Activated CD8-positive, alpha-beta T cell treated with anti-CD3 and anti-CD28 coated beads for 36 hours (primary cell): ENCODE results near the gene PSME3IP1. TPM values are rescaled to one million over a fixed set of nuclear protein-coding genes. Genes with fewer than 3 reads are reported as not detected.
"Not testable (repeated sequence)": the region's sequence is repeated elsewhere in the genome, so short reads cannot be mapped to it uniquely, and the experiment has no call there.

ENCODE experiments used
- ATAC-seq: fragments of 200-7000 bp; cut with Tn5 transposase; one replicate; pipeline ENCODE4 v1.10.0; 2021; ENCODE audit warnings: mild to moderate bottlenecking, moderate library complexity
- CTCF ChIA-PET: fragments of 350-600 bp; sonication (Branson Sonifier 250); formaldehyde crosslinking; loops from one replicate; lab custom pipeline; 2021; ENCODE audit warnings: antibody characterized with exemption; lab: Charles Lee
- POLR2A ChIA-PET: fragments of 350-600 bp; sonication (Branson Sonifier 250); formaldehyde crosslinking; loops from one replicate; lab custom pipeline; 2021; ENCODE audit warnings: antibody characterized with exemption; lab: Charles Lee
- DNase-seq: peaks from one replicate; pipeline ENCODE4 v3.0.0-alpha.2; 2020
- H3K27ac Mint-ChIP-seq: one replicate; pipeline ENCODE4 v1.8.0; 2021; ENCODE audit warnings: mild to moderate bottlenecking, mixed read lengths
- H3K27me3 Mint-ChIP-seq: one replicate; pipeline ENCODE4 v1.8.0; 2021; ENCODE audit warnings: mixed read lengths
- H3K36me3 Mint-ChIP-seq: one replicate; pipeline ENCODE4 v1.8.0; 2021; ENCODE audit warnings: low read depth, mixed read lengths
- H3K4me1 Mint-ChIP-seq: one replicate; pipeline ENCODE4 v1.8.0; 2021; ENCODE audit warnings: low read depth, mixed read lengths
- H3K4me3 Mint-ChIP-seq: one replicate; pipeline ENCODE4 v1.8.0; 2021; ENCODE audit warnings: mild to moderate bottlenecking, moderate library complexity, mixed read lengths
- H3K9me3 Mint-ChIP-seq: one replicate; pipeline ENCODE4 v1.8.0; 2021; ENCODE audit warnings: mixed read lengths
- CTCF ChIP-seq: fragments of 200-600 bp; IDR thresholded peaks from one replicate; pipeline ENCODE4 v1.8.0; 2022; ENCODE audit warnings: antibody characterized with exemption, mild to moderate bottlenecking
- intact Hi-C: fragments of 100-400 bp; cut with micrococcal nuclease; formaldehyde crosslinking; loops from one replicate; pipeline ENCODE4 v1.10.0; 2022
- total RNA-seq, 2 experiments: library from RNA; stranded (reverse); gene quantifications; one replicate each; pipeline ENCODE4 v1.2.3, GENCODE V29; 2021

The PSME3IP1 gene
- total RNA-seq, 2 experiments from 2014 or later = 101 to 103 TPM

- intact Hi-C loops = no loop called here
- no peak for TF ChIP-seq CTCF
- ChIA-PET POLR2A (interaction anchor here (0.6 kb wide), 1 partner anchor 165 kb away, joined by 3 read pairs; no protein-coding TSS in a partner anchor), CTCF (interaction anchor here (1.0 to 1.5 kb wide), 2 partner anchors 32 to 109 kb away, joined by 3 to 6 read pairs; no protein-coding TSS in a partner anchor)
- H3K36me3 Mint-ChIP-seq = peaks cover 5% of the 10 kb centered on the region
- no peak overlapping the region for H3K27ac Mint-ChIP-seq
- H3K4me1 Mint-ChIP-seq = peaks cover 42% of the 10 kb centered on the region
- H3K27me3 Mint-ChIP-seq = no peaks in the 10 kb centered on the region
- no peak for ATAC-seq
- DNase-seq = no peak
- H3K9me3 Mint-ChIP-seq = no peaks in the 10 kb centered on the region
- no peak overlapping the region for H3K4me3 Mint-ChIP-seq
Observed at GRCh38 chr16:57192146-57192545, 6.3 kb upstream of the PSME3IP1 start.

GRCh38 chr16:57191056-57191571 is 5.3 kb upstream of the PSME3IP1 start:
- Mint-ChIP-seq H3K36me3 (peaks cover 5% of the 10 kb centered on the region), H3K9me3 (no peaks in the 10 kb centered on the region), H3K4me1 (peaks cover 42% of the 10 kb centered on the region), H3K27ac (no peak overlapping the region), H3K4me3 (no peak overlapping the region), H3K27me3 (no peaks in the 10 kb centered on the region)
- no peak for TF ChIP-seq CTCF
- POLR2A ChIA-PET = interaction anchor here (0.6 kb wide), 1 partner anchor 225 kb away, joined by 3 read pairs; no protein-coding TSS in a partner anchor
- CTCF ChIA-PET = interaction anchor here (1.0 to 1.3 kb wide), 3 partner anchors 11 to 228 kb away, joined by 3 to 4 read pairs (median 3); no protein-coding TSS in a partner anchor
- intact Hi-C loops = no loop called here
- DNase-seq = no peak
- ATAC-seq = no peak

GRCh38 chr16:57190136-57190535 is 4.3 kb upstream of the PSME3IP1 start:
- ChIA-PET CTCF (interaction anchor here (1.3 kb wide), 2 partner anchors 12 to 229 kb away, joined by 3 to 4 read pairs; no protein-coding TSS in a partner anchor), POLR2A (interaction anchor here (0.6 kb wide), 1 partner anchor 226 kb away, joined by 3 read pairs; no protein-coding TSS in a partner anchor)
- Mint-ChIP-seq H3K4me1 (peaks cover 44% of the 10 kb centered on the region), H3K36me3 (peaks cover 7% of the 10 kb centered on the region), H3K27me3 (no peaks in the 10 kb centered on the region), H3K4me3 (no peak overlapping the region), H3K27ac (no peak overlapping the region), H3K9me3 (no peaks in the 10 kb centered on the region)
- ATAC-seq (no peak), DNase-seq (no peak)
- no peak for TF ChIP-seq CTCF
- intact Hi-C loops = no loop called here

- H3K4me1 Mint-ChIP-seq = peaks cover 46% of the 10 kb centered on the region
Observed at GRCh38 chr16:57189527-57189926, 3.7 kb upstream of the PSME3IP1 start.

GRCh38 chr16:57188711-57189002 is 2.8 kb upstream of the PSME3IP1 start:
- peaks cover 49% of the 10 kb centered on the region for H3K4me1 Mint-ChIP-seq
- intact Hi-C loops = loop anchor here (10.0 kb wide), 1 partner anchor 224 kb away; the partner anchor contains the start of gene CETP

More at GRCh38 chr16:57189527-57189926, 3.7 kb upstream of the PSME3IP1 start:
- H3K27me3 Mint-ChIP-seq, H3K4me3 Mint-ChIP-seq, H3K36me3 Mint-ChIP-seq, DNase-seq, H3K27ac Mint-ChIP-seq, POLR2A ChIA-PET, ATAC-seq, H3K9me3 Mint-ChIP-seq: not testable (repeated sequence)
- intact Hi-C loops = loop anchor here (10.0 kb wide), 1 partner anchor 225 kb away; the partner anchor contains the start of gene CETP
- CTCF ChIA-PET = interaction anchor here (1.3 to 1.9 kb wide), 2 partner anchors 13 to 16 kb away, joined by 3 to 4 read pairs; no protein-coding TSS in a partner anchor

GRCh38 chr16:57187902-57188710 is 2.3 kb upstream of the PSME3IP1 start:
- H3K27ac Mint-ChIP-seq = peak overlapping the region; percentile 96
- POLR2A ChIA-PET = interaction anchor here (0.9 kb wide), 1 partner anchor 95 kb away, joined by 3 read pairs; no protein-coding TSS in a partner anchor
- DNase-seq, H3K27me3 Mint-ChIP-seq, H3K9me3 Mint-ChIP-seq, ATAC-seq: not testable (repeated sequence)
- peaks cover 46% of the 10 kb centered on the region for H3K4me1 Mint-ChIP-seq
- intact Hi-C loops = loop anchor here (10.0 kb wide), 1 partner anchor 223 kb away; the partner anchor contains the start of gene CETP
- CTCF ChIA-PET = interaction anchor here (0.6 to 1.9 kb wide), 5 partner anchors 18 to 104 kb away, joined by 3 to 4 read pairs (median 3); partner anchors contain the start of gene CPNE2
- peak overlapping the region; percentile 95 for H3K4me3 Mint-ChIP-seq
- peaks cover 10% of the 10 kb centered on the region for H3K36me3 Mint-ChIP-seq

More at GRCh38 chr16:57188711-57189002, 2.8 kb upstream of the PSME3IP1 start:
- DNase-seq (no peak), ATAC-seq (no peak)
- no peak for TF ChIP-seq CTCF
- CTCF ChIA-PET = interaction anchor here (0.6 to 1.9 kb wide), 2 partner anchors 17 to 103 kb away, joined by 3 to 4 read pairs; no protein-coding TSS in a partner anchor
- POLR2A ChIA-PET = no interaction called here
- H3K4me3 Mint-ChIP-seq = no peak overlapping the region
- no peaks in the 10 kb centered on the region for H3K27me3 Mint-ChIP-seq
- H3K9me3 Mint-ChIP-seq = no peaks in the 10 kb centered on the region
- H3K36me3 Mint-ChIP-seq = peaks cover 10% of the 10 kb centered on the region
- H3K27ac Mint-ChIP-seq = no peak overlapping the region
